ENCODE data around the gene ROR1. TPM values are rescaled to one million over a fixed set of nuclear protein-coding genes. Genes with fewer than 3 reads are reported as not detected.

Gene ROR1
- total RNA-seq, 1 experiment from 2014 or later = 33.8 TPM

GRCh38 chr1:63936276-63936675, 162.5 kb downstream of the ROR1 start:
- H3K36me3 Mint-ChIP-seq (ENCODE audit: insufficient read depth, unreplicated experiment) = no peaks in the 10 kb centered on the region
- no TSS peak for BruUV-seq (replicated peaks)
- no peak for DNase-seq
- intact Hi-C loops (cut with micrococcal nuclease; ENCODE audit: unreplicated experiment) = loop anchor here (5.0 kb wide), 1 partner anchor 46 kb away; no protein-coding TSS in a partner anchor
- CTCF ChIA-PET = interaction anchor here (1.2 to 3.0 kb wide), 3 partner anchors 15 to 200 kb away, joined by 4 to 33 read pairs (median 9); no protein-coding TSS in a partner anchor
- no peaks in the 10 kb centered on the region for H3K9me3 Mint-ChIP-seq (ENCODE audit: low read depth, unreplicated experiment)
- no peak overlapping the region for H3K4me3 Mint-ChIP-seq (ENCODE audit: low read depth, unreplicated experiment)
- peaks cover 49% of the 10 kb centered on the region for H3K4me1 Mint-ChIP-seq (ENCODE audit: low read depth, unreplicated experiment)
- no peaks in the 10 kb centered on the region for H3K27me3 Mint-ChIP-seq (ENCODE audit: unreplicated experiment)
- no peak overlapping the region for H3K27ac Mint-ChIP-seq (ENCODE audit: unreplicated experiment)
- no peak for TF ChIP-seq CTCF (IDR thresholded peaks at IDR 0.05; ENCODE audit: unreplicated experiment)

GRCh38 chr1:63936801-63937200, 163.0 kb downstream of the ROR1 start:
- Mint-ChIP-seq H3K27ac (ENCODE audit: unreplicated experiment) (peak overlapping the region; percentile 8), H3K36me3 (ENCODE audit: insufficient read depth, unreplicated experiment) (no peaks in the 10 kb centered on the region), H3K4me1 (ENCODE audit: low read depth, unreplicated experiment) (peaks cover 44% of the 10 kb centered on the region), H3K4me3 (ENCODE audit: low read depth, unreplicated experiment) (no peak overlapping the region), H3K9me3 (ENCODE audit: low read depth, unreplicated experiment) (no peaks in the 10 kb centered on the region), H3K27me3 (ENCODE audit: unreplicated experiment) (no peaks in the 10 kb centered on the region)
- no TSS peak for BruUV-seq (replicated peaks)
- CTCF ChIA-PET = interaction anchor here (2.6 to 3.0 kb wide), 2 partner anchors 16 to 200 kb away, joined by 9 to 33 read pairs; no protein-coding TSS in a partner anchor
- no peak for DNase-seq
- intact Hi-C loops (cut with micrococcal nuclease; ENCODE audit: unreplicated experiment) = loop anchor here (5.0 kb wide), 1 partner anchor 46 kb away; no protein-coding TSS in a partner anchor
- no peak for TF ChIP-seq CTCF (IDR thresholded peaks at IDR 0.05; ENCODE audit: unreplicated experiment)

GRCh38 chr1:63937461-63938022, 163.7 kb downstream of the ROR1 start:
- H3K27me3 Mint-ChIP-seq (ENCODE audit: unreplicated experiment) = no peaks in the 10 kb centered on the region
- intact Hi-C loops (cut with micrococcal nuclease; ENCODE audit: unreplicated experiment) = loop anchor here (5.0 kb wide), 1 partner anchor 45 kb away; no protein-coding TSS in a partner anchor
- CTCF ChIA-PET = interaction anchor here (2.6 to 3.0 kb wide), 2 partner anchors 17 to 199 kb away, joined by 9 to 33 read pairs; no protein-coding TSS in a partner anchor

GRCh38 chr1:63940440-63940839, 166.6 kb downstream of the ROR1 start:
- CTCF ChIA-PET = no interaction called here
- H3K9me3 Mint-ChIP-seq (ENCODE audit: low read depth, unreplicated experiment) = no peaks in the 10 kb centered on the region
- no peak for DNase-seq
- H3K4me3 Mint-ChIP-seq (ENCODE audit: low read depth, unreplicated experiment) = no peak overlapping the region
- no peaks in the 10 kb centered on the region for H3K27me3 Mint-ChIP-seq (ENCODE audit: unreplicated experiment)
- TF ChIP-seq CTCF (IDR thresholded peaks at IDR 0.05; ENCODE audit: unreplicated experiment) = no peak
- no TSS peak for BruUV-seq (replicated peaks)
- peaks cover 28% of the 10 kb centered on the region for H3K4me1 Mint-ChIP-seq (ENCODE audit: low read depth, unreplicated experiment)
- intact Hi-C loops (cut with micrococcal nuclease; ENCODE audit: unreplicated experiment) = no loop called here
- no peak overlapping the region for H3K27ac Mint-ChIP-seq (ENCODE audit: unreplicated experiment)
- no peaks in the 10 kb centered on the region for H3K36me3 Mint-ChIP-seq (ENCODE audit: insufficient read depth, unreplicated experiment)

More at GRCh38 chr1:63937461-63938022, 163.7 kb downstream of the ROR1 start:
- Mint-ChIP-seq H3K4me3 (ENCODE audit: low read depth, unreplicated experiment) (no peak overlapping the region), H3K9me3 (ENCODE audit: low read depth, unreplicated experiment) (no peaks in the 10 kb centered on the region), H3K4me1 (ENCODE audit: low read depth, unreplicated experiment) (peaks cover 37% of the 10 kb centered on the region), H3K27ac (ENCODE audit: unreplicated experiment) (peak overlapping the region; percentile 46), H3K36me3 (ENCODE audit: insufficient read depth, unreplicated experiment) (no peaks in the 10 kb centered on the region)
- BruUV-seq (replicated peaks) = no TSS peak
- DNase-seq = no peak
- no peak for TF ChIP-seq CTCF (IDR thresholded peaks at IDR 0.05; ENCODE audit: unreplicated experiment)

Measured in Calu3 (cell line).